Keratinocyte (primary cell): ENCODE results near the gene ZEB1.

Experiments used
- EZH2 ChIP-seq: IDR thresholded peaks from one replicate; pipeline ENCODE4 v1.6.1; 2012; ENCODE audit warnings: inconsistent platforms, mild to moderate bottlenecking, low read length, moderate library complexity
- TF ChIP-seq, protein P1 (sequence below), 3 experiments: IDR thresholded peaks in 1 of 3; conservative IDR thresholded peaks in 1 of 3; optimal IDR thresholded peaks in 1 of 3; 2 replicates in 2 of 3; 3 replicates in 1 of 3; pipeline versions ENCODE3 to v1.5.1; 2011; ENCODE audit warnings: low read length in 3 of 3, mild to moderate bottlenecking in 3 of 3, moderate library complexity in 2 of 3, control low read depth in 1 of 3, inconsistent platforms in 1 of 3; ENCODE audit not compliant: insufficient read depth in 2 of 3; ENCODE audit errors: extremely low read depth in 1 of 3

DNA sequence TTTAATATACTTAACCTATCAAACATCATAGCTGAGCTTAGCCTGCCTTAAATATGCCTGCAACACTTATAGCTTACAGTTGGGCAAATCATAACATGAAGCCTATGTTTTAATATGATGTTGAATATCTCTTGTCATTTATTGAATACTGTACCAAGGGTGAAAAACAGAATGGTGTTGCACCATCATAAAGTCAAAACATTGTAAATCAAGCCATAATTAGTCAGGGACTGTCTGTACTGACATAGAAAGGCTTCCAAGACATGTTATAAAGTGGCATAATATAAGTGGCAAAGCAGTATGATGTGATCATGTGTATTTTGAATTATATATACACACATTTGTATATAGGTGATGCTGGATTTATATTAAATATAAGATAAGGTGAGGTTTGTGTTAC, 140.0 kb downstream of the ZEB1 start:
- TF ChIP-seq, protein P1, sequence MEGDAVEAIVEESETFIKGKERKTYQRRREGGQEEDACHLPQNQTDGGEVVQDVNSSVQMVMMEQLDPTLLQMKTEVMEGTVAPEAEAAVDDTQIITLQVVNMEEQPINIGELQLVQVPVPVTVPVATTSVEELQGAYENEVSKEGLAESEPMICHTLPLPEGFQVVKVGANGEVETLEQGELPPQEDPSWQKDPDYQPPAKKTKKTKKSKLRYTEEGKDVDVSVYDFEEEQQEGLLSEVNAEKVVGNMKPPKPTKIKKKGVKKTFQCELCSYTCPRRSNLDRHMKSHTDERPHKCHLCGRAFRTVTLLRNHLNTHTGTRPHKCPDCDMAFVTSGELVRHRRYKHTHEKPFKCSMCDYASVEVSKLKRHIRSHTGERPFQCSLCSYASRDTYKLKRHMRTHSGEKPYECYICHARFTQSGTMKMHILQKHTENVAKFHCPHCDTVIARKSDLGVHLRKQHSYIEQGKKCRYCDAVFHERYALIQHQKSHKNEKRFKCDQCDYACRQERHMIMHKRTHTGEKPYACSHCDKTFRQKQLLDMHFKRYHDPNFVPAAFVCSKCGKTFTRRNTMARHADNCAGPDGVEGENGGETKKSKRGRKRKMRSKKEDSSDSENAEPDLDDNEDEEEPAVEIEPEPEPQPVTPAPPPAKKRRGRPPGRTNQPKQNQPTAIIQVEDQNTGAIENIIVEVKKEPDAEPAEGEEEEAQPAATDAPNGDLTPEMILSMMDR (optimal IDR thresholded peaks at IDR 0.05 in 1 of 3, IDR thresholded peaks at IDR 0.05 in 1 of 3, conservative IDR thresholded peaks at IDR 0.05 in 1 of 3; ENCODE audit: extremely low read depth in 1 of 3, insufficient read depth in 2 of 3, low read length in 3 of 3), result no peak
- TF ChIP-seq EZH2, result no peak
